ENCODE measurements around the gene LRCH1.

Gene LRCH1

DNA sequence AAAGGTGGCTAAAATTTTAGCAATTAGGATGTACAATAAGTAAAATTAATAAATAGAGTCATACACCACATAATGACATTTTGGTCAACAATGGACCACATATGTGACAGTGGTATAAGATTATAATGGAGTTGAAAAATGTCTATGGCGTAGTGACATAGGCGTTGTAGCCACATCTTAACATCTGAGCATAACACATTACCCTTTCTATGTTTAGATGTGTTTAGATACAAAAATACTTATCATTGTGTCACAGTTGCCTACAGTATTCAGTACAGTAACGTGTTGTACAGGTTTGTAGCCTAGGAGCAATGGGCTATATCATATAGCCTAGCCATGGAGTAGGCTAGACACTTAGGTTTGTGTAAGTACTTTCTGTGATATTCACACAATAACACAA lies 111.2 kb downstream of the LRCH1 start:
- H3K4me3 ChIP-seq (ENCODE audit: low read depth, low read length) = no peak overlapping the region
- in situ Hi-C loops (cut with HindIII; ENCODE audit: low pct_ligation_motif_present, low sequenced_read_pairs) = no loop called here
- no peak for DNase-seq
- TF ChIP-seq, protein P1, sequence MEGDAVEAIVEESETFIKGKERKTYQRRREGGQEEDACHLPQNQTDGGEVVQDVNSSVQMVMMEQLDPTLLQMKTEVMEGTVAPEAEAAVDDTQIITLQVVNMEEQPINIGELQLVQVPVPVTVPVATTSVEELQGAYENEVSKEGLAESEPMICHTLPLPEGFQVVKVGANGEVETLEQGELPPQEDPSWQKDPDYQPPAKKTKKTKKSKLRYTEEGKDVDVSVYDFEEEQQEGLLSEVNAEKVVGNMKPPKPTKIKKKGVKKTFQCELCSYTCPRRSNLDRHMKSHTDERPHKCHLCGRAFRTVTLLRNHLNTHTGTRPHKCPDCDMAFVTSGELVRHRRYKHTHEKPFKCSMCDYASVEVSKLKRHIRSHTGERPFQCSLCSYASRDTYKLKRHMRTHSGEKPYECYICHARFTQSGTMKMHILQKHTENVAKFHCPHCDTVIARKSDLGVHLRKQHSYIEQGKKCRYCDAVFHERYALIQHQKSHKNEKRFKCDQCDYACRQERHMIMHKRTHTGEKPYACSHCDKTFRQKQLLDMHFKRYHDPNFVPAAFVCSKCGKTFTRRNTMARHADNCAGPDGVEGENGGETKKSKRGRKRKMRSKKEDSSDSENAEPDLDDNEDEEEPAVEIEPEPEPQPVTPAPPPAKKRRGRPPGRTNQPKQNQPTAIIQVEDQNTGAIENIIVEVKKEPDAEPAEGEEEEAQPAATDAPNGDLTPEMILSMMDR (IDR thresholded peaks at IDR 0.05; ENCODE audit: low read depth, low read length, missing control alignments) = no peak
- H3K27me3 ChIP-seq (replicated peaks) = no peaks in the 10 kb centered on the region
- H3K27ac ChIP-seq = no peak overlapping the region
- no peaks in the 10 kb centered on the region for H3K36me3 ChIP-seq (replicated peaks)

DNA sequence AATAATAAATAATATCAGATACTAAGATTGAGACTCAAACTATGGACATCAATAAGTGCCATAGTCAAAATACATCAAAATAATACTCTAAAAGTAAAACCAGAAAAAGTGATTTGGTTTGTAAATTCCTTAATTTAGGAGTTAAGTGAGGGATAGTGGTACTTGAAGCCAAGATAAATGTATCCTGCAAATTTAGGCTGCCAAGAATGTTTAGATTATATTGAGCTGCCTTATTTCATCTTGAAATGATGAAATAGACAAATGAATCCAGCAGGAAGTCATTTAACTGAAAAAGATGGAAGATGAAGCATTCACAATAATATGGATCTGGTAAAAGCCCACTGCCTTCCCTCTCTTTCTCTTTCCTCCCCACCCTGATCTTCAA lies 112.3 kb downstream of the LRCH1 start:
- no peak for DNase-seq
- Histone ChIP-seq H3K36me3 (replicated peaks) (no peaks in the 10 kb centered on the region), H3K27me3 (replicated peaks) (no peaks in the 10 kb centered on the region), H3K27ac (no peak overlapping the region), H3K4me3 (ENCODE audit: low read depth, low read length) (no peak overlapping the region)
- in situ Hi-C loops (cut with HindIII; ENCODE audit: low pct_ligation_motif_present, low sequenced_read_pairs) = no loop called here
- TF ChIP-seq, protein P1 (IDR thresholded peaks at IDR 0.05; ENCODE audit: low read depth, low read length, missing control alignments) = no peak

DNA sequence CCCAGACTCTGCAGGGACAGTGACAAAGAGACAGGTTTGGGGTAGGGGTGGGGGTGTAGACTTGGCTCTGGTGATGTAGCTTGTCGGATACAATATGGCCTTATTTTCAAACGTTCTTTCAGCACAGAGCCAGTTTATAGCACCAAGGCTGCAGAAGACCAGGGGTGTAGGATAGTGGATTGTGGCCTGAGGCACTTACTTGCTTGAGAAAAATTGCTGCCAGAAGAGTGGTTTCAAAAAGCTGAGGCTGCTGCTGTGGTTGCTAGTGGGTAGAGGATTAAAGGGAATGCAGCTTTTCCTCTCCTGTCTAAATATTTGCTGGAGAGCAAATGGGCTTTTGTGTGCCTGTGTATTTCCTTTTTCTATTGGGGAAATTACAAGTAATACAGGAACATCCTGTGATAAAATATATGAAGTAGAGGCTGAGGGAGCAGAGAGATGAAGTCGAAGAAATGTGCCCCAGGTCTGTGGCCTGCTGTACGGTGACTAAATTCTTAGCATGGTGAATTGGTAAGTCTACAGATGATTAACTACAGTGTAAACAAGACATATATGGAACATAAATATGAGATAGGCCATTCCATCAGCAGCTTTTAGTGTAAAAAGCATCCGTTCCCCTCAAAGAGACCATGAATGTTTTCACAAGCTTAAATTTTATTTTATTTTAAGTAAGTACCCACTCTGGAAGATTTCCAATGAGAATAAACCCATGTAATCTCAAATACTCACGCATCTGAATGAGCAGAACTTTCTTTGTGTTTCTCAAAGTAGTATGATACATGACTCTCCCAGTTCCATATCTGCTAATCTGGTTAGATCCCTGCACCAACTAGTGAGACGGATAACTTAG lies 112.9 kb downstream of the LRCH1 start:
- DNase-seq = no peak
- Histone ChIP-seq H3K27ac (no peak overlapping the region), H3K4me3 (ENCODE audit: low read depth, low read length) (no peak overlapping the region), H3K36me3 (replicated peaks) (no peaks in the 10 kb centered on the region), H3K27me3 (replicated peaks) (no peaks in the 10 kb centered on the region)
- in situ Hi-C loops (cut with HindIII; ENCODE audit: low pct_ligation_motif_present, low sequenced_read_pairs) = no loop called here
- TF ChIP-seq, protein P1 (IDR thresholded peaks at IDR 0.05; ENCODE audit: low read depth, low read length, missing control alignments) = no peak

DNA sequence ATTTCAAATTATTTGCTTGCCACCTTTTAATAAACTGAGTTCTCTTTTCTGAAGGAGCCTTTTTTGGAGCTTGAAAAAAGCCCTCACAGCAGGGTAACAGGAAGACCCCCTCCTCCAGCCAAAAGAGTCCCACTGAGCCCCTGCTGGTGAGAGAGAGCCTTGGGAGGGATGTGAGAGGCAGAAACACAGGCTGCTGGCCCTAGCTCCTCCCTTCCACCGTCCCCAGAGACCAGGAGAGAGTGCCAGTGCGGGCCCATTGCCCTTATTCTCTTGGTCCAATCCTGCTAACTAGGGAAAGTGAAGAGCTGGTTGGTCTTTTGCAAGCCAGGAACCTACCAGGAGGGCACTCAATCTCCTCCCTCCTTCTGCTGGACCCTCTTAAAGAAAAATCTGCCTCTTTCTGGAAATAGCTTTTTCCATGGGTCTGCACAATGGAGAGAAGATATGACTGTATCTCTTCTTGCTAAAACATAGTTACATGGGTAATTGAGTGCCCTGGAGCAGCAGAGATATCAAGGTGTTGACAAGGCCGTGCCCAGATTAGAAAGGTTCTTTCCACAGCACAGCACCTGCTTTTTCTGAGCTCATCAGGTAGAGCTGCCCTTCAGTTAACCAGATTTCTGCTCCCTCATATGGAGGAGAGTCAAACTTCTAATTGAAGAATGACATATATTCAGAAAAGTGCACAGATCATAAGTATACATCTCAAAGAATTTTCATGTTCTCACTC lies 113.9 kb downstream of the LRCH1 start:
- Histone ChIP-seq H3K27ac (no peak overlapping the region), H3K36me3 (replicated peaks) (no peaks in the 10 kb centered on the region), H3K4me3 (ENCODE audit: low read depth, low read length) (no peak overlapping the region), H3K27me3 (replicated peaks) (no peaks in the 10 kb centered on the region)
- in situ Hi-C loops (cut with HindIII; ENCODE audit: low pct_ligation_motif_present, low sequenced_read_pairs) = no loop called here
- TF ChIP-seq, protein P1 (IDR thresholded peaks at IDR 0.05; ENCODE audit: low read depth, low read length, missing control alignments) = peak; percentile 28
- DNase-seq = no peak

DNA sequence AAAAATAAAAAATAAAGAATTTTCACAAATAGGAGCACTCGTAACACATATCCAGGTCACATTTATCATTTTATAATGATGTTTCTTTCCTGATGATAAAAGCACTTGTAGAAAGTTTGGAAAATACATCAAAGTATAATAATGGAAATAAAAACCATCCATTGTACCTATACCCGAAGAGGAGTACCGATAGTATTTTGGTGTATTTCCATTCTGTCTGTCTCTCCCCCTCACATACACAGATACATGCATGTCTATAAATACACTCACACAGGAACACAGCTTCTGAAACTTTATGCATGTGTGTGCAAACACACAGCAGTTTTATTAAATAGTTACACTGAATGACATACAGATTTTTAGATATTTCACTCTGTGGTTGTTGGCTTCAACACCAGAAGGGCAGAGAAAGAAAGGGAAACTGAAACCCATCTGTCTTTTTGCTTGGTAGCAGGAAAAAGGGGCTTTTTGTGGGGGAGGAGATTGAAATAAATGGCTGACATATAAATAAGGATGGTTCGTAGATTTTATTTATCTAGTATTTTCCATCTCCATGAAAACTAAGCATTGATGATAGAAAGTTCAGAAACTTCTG lies 114.8 kb downstream of the LRCH1 start:
- H3K27ac ChIP-seq = peak overlapping the region; percentile 50
- H3K4me3 ChIP-seq (ENCODE audit: low read depth, low read length) = peak overlapping the region; percentile 3
- no peaks in the 10 kb centered on the region for H3K27me3 ChIP-seq (replicated peaks)
- no peak for DNase-seq
- TF ChIP-seq, protein P1 (IDR thresholded peaks at IDR 0.05; ENCODE audit: low read depth, low read length, missing control alignments) = no peak
- H3K36me3 ChIP-seq (replicated peaks) = no peaks in the 10 kb centered on the region
- in situ Hi-C loops (cut with HindIII; ENCODE audit: low pct_ligation_motif_present, low sequenced_read_pairs) = no loop called here

Measured in brain microvascular endothelial cell (primary cell).